ENCODE data around the gene LILRB5.
"Not testable (repeated sequence)": the region's sequence is repeated elsewhere in the genome, so short reads cannot be mapped to it uniquely, and the experiment has no call there.

DNA sequence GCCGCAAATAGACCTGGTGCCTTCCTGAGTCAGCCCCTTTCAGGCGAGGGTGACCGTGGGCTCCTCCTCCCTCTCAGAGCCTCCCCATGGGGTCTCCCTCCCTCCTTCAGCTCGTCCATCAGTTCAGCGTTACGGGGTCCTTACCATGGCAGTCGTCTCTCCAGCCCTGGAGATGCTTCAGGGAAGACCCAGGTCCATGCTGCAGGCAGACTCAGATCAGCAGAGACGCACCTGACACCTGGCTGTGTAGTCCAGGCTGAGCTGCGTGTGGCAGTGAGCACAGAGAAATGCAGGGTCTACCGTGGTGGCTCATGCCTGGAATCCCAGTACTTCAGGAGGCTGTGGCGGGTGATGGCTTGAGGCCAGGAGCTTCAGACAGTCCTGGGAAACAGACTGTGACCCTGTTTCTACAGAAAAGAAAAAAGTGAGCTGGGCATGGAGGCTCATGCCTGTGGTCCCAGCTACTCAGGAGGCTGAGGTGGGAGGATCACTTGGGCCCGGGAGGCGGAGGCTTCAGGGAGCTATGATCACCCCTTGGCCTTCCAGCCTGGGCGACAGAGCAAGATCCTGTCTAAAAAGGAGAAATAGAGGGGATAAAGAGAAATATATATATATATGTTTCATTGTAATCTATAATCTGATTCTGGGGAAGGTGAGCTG lies 33.7 kb downstream of the LILRB5 start:
- TF ChIP-seq, protein P1, sequence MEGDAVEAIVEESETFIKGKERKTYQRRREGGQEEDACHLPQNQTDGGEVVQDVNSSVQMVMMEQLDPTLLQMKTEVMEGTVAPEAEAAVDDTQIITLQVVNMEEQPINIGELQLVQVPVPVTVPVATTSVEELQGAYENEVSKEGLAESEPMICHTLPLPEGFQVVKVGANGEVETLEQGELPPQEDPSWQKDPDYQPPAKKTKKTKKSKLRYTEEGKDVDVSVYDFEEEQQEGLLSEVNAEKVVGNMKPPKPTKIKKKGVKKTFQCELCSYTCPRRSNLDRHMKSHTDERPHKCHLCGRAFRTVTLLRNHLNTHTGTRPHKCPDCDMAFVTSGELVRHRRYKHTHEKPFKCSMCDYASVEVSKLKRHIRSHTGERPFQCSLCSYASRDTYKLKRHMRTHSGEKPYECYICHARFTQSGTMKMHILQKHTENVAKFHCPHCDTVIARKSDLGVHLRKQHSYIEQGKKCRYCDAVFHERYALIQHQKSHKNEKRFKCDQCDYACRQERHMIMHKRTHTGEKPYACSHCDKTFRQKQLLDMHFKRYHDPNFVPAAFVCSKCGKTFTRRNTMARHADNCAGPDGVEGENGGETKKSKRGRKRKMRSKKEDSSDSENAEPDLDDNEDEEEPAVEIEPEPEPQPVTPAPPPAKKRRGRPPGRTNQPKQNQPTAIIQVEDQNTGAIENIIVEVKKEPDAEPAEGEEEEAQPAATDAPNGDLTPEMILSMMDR (IDR thresholded peaks at IDR 0.05) = not testable (repeated sequence)
- not testable (repeated sequence) for TF ChIP-seq POLR2A (IDR thresholded peaks at IDR 0.05)
